ENCODE data around the gene HFM1.

- TF ChIP-seq CTCF (IDR thresholded peaks at IDR 0.05), result no peak
- TF ChIP-seq EP300 (IDR thresholded peaks at IDR 0.05), result no peak
- no peak for TF ChIP-seq POLR2A (IDR thresholded peaks at IDR 0.05)
These were observed 57.8 kb downstream of the HFM1 start for GRCh38 chr1:91346824-91347223.

Data from gastroesophageal sphincter (tissue), 3 donors.